IPS-20b (cell line): ENCODE measurements around the gene NSMCE4A.

Experiments
- H3K27ac ChIP-seq: one replicate; pipeline ENCODE4 v1.5.1; 2013; ENCODE audit warnings: low read length
- H3K27me3 ChIP-seq: 2 replicates; pipeline ENCODE4 v1.6.1; 2013; ENCODE audit warnings: mild to moderate bottlenecking, low read length, inconsistent platforms; ENCODE audit not compliant: insufficient read depth
- H3K36me3 ChIP-seq: 2 replicates; pipeline ENCODE4 v1.6.1; 2013; ENCODE audit warnings: low read depth, mild to moderate bottlenecking, inconsistent platforms, low read length, moderate library complexity; ENCODE audit not compliant: insufficient read depth
- H3K4me1 ChIP-seq: 2 replicates; pipeline ENCODE4 v1.6.1; 2013; ENCODE audit warnings: mild to moderate bottlenecking, control low read depth, inconsistent platforms, low read length, moderate library complexity; ENCODE audit not compliant: insufficient read depth
- H3K4me3 ChIP-seq: 2 replicates; pipeline ENCODE4 v1.5.1; 2013; ENCODE audit warnings: mild to moderate bottlenecking, low read length, inconsistent platforms
- H3K9ac ChIP-seq: 2 replicates; pipeline ENCODE4 v1.6.1; 2013; ENCODE audit warnings: low read depth, mild to moderate bottlenecking, inconsistent platforms, low read length, moderate library complexity
- H3K9me3 ChIP-seq: 2 replicates; pipeline ENCODE4 v1.6.1; 2013; ENCODE audit warnings: mild to moderate bottlenecking, low read depth, low read length, inconsistent platforms; ENCODE audit not compliant: insufficient read depth

NSMCE4A gene

DNA sequence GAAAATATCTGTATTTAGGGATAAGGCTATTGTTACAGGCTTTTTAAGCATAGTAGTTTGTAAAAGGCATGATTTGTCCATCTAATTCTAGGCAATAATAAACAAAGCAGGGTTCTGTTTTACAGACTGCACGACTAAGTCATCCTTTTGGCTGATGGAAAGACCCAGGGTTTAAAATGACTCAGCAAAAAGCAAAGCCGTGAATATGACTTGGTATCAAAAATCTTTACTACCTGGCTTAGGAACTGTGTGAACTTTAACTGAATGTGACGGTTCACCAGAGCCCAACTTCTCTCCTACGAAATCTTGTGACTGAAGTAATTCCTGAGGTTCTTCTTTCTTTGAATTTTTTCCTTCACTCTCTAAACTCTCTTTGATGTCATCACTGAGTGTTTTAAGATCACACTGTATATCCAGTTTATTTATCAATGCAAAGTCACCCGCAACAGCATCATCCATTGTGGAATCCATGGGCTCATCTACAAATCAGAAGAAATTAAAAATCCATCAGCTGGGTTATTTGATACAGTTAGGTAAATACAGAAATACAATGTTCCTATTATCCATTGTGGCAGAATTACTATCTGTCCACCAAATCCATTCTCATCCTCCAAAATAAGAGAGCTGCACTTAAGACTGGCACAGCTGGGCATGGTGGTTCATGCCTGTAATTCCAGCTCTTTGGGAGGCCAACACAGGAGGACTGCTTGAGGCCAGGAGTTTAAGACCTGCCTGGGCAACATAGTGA, 64.2 kb downstream of the NSMCE4A start:
- Histone ChIP-seq H3K9ac (no peak overlapping the region), H3K9me3 (no peaks in the 10 kb centered on the region), H3K36me3 (peaks cover 63% of the 10 kb centered on the region), H3K4me3 (no peak overlapping the region), H3K27me3 (no peaks in the 10 kb centered on the region), H3K27ac (no peak overlapping the region), H3K4me1 (no peaks in the 10 kb centered on the region)
